ENCODE results near the gene EXOC1. TPM values are rescaled to one million over a fixed set of nuclear protein-coding genes. Genes with fewer than 3 reads are reported as not detected.

Gene EXOC1
- total RNA-seq, 1 donor from 2014 or later, result 37.4 TPM

- no peak for DNase-seq (ENCODE audit: extremely low read depth, low read depth, low spot score)
Measured at GRCh38 chr4:55849724-55850123, 3.7 kb upstream of the EXOC1 start.

GRCh38 chr4:55851885-55852284 lies 1.6 kb upstream of the EXOC1 start:
- no peak for DNase-seq (ENCODE audit: extremely low read depth, low read depth, low spot score)

GRCh38 chr4:55854129-55854528 lies 681 bp downstream of the EXOC1 start:
- no peak for DNase-seq (ENCODE audit: extremely low read depth, low read depth, low spot score)

GRCh38 chr4:55857586-55857985 lies 4.1 kb downstream of the EXOC1 start:
- no peak for DNase-seq (ENCODE audit: extremely low read depth, low read depth, low spot score)

GRCh38 chr4:55859711-55860110 lies 6.3 kb downstream of the EXOC1 start:
- DNase-seq (ENCODE audit: extremely low read depth, low read depth, low spot score), result no peak

- DNase-seq (ENCODE audit: extremely low read depth, low read depth, low spot score), result no peak
Measured at GRCh38 chr4:55864577-55865223, 11.3 kb downstream of the EXOC1 start.

GRCh38 chr4:55865228-55865806 lies 11.9 kb downstream of the EXOC1 start:
- no peak for DNase-seq (ENCODE audit: extremely low read depth, low read depth, low spot score)

GRCh38 chr4:55866290-55866907 lies 13.0 kb downstream of the EXOC1 start:
- DNase-seq (ENCODE audit: extremely low read depth, low read depth, low spot score), result peak; percentile 89

GRCh38 chr4:55866973-55867574 lies 13.6 kb downstream of the EXOC1 start:
- no peak for DNase-seq (ENCODE audit: extremely low read depth, low read depth, low spot score)

- DNase-seq (ENCODE audit: extremely low read depth, low read depth, low spot score), result no peak
Measured at GRCh38 chr4:55868581-55869090, 15.2 kb downstream of the EXOC1 start.

GRCh38 chr4:55871299-55871800 lies 17.9 kb downstream of the EXOC1 start:
- no peak for DNase-seq (ENCODE audit: extremely low read depth, low read depth, low spot score)

- DNase-seq (ENCODE audit: extremely low read depth, low read depth, low spot score), result no peak
Measured at GRCh38 chr4:55874831-55875230, 21.4 kb downstream of the EXOC1 start.

GRCh38 chr4:55876387-55876786 lies 22.9 kb downstream of the EXOC1 start:
- DNase-seq (ENCODE audit: extremely low read depth, low read depth, low spot score), result no peak

- no peak for DNase-seq (ENCODE audit: extremely low read depth, low read depth, low spot score)
Measured at GRCh38 chr4:55879224-55879623, 25.8 kb downstream of the EXOC1 start.

- DNase-seq (ENCODE audit: extremely low read depth, low read depth, low spot score), result no peak
Measured at GRCh38 chr4:55880652-55881280, 27.3 kb downstream of the EXOC1 start.

- no peak for DNase-seq (ENCODE audit: extremely low read depth, low read depth, low spot score)
Measured at GRCh38 chr4:55884093-55884850, 30.8 kb downstream of the EXOC1 start.

GRCh38 chr4:55884851-55885219 lies 31.4 kb downstream of the EXOC1 start:
- DNase-seq (ENCODE audit: extremely low read depth, low read depth, low spot score), result no peak

- no peak for DNase-seq (ENCODE audit: extremely low read depth, low read depth, low spot score)
Measured at GRCh38 chr4:55887594-55887993, 34.1 kb downstream of the EXOC1 start.

GRCh38 chr4:55892156-55892555 lies 38.7 kb downstream of the EXOC1 start:
- DNase-seq (ENCODE audit: extremely low read depth, low read depth, low spot score), result no peak

GRCh38 chr4:55896622-55897021 lies 43.2 kb downstream of the EXOC1 start:
- DNase-seq (ENCODE audit: extremely low read depth, low read depth, low spot score), result no peak
